Measurements from ENCODE around the gene KRTAP1-3. TPM values are rescaled to one million over a fixed set of nuclear protein-coding genes. Genes with fewer than 3 reads are reported as not detected.
A peak's percentile ranks its signal among the peaks of the same experiment; 100 is the strongest.

Gene KRTAP1-3
- total and polyA plus RNA-seq, 2 donors (not counting 1 experiment from before 2014, with no cell fraction given), result not detected

GRCh38 chr17:41029633-41030245, 4.9 kb downstream of the KRTAP1-3 start, which contains the start of gene KRTAP1-4:
Gene KRTAP1-4, minus strand, starts transcription at chr17:41030195. Its CDS starts 117 bp downstream, at chr17:41030078.
- Histone ChIP-seq H2AFZ (ENCODE audit: low read length) (no peak within 1 kb of the TSS), H3K4me1 (ENCODE audit: control insufficient read depth, extremely low read depth, insufficient read depth, low read length) (peaks cover 6% of the 10 kb centered on the region), H3K9me3 (ENCODE audit: control insufficient read depth, insufficient read depth, low read depth, low read length) (no peaks in the 10 kb centered on the region), H3K36me3 (ENCODE audit: control insufficient read depth, insufficient read depth, low read length) (no peaks in the 10 kb centered on the region), H3K9ac (ENCODE audit: insufficient read depth, low read length) (no peak within 1 kb of the TSS), H3K4me3 (replicated peaks in 1 of 4; ENCODE audit: control extremely low read depth in 1 of 4, insufficient read depth in 1 of 4, low read depth in 3 of 4, low read length in 4 of 4) (no peak within 1 kb of the TSS), H3K27me3 (ENCODE audit: control insufficient read depth, insufficient read depth, low read length) (no peaks in the 10 kb centered on the region), H3K79me2 (ENCODE audit: control insufficient read depth, insufficient read depth, low read length) (no peaks in the 10 kb centered on the region), H3K27ac (ENCODE audit: insufficient read depth, low read length) (no peak within 1 kb of the TSS), H3K4me2 (ENCODE audit: extremely low read depth, insufficient read depth, low read length) (no peak within 1 kb of the TSS), H4K20me1 (ENCODE audit: control insufficient read depth, extremely low read depth, insufficient read depth, low read length) (no peaks in the 10 kb centered on the region)
- TF ChIP-seq EZH2 (IDR thresholded peaks at IDR 0.05; ENCODE audit: low read length, missing control alignments), result no peak
- TF ChIP-seq CTCF (conservative IDR thresholded peaks at IDR 0.05 in 1 of 2, IDR thresholded peaks at IDR 0.05 in 1 of 2; ENCODE audit: low read depth in 1 of 2, low read length in 2 of 2), result no peak
- no peak for DNase-seq (ENCODE audit: low read depth in 2 of 2)

GRCh38 chr17:41026715-41027471, 7.8 kb downstream of the KRTAP1-3 start, which contains the start of gene KRTAP1-5:
Gene KRTAP1-5, minus strand, starts transcription at chr17:41027208. Its CDS starts 53 bp downstream, at chr17:41027155.
- H2AFZ ChIP-seq (ENCODE audit: low read length), result no peak within 1 kb of the TSS
- TF ChIP-seq EZH2 (IDR thresholded peaks at IDR 0.05; ENCODE audit: low read length, missing control alignments) (no peak), CTCF (conservative IDR thresholded peaks at IDR 0.05 in 1 of 2, IDR thresholded peaks at IDR 0.05 in 1 of 2; ENCODE audit: low read depth in 1 of 2, low read length in 2 of 2) (no peak)
- H4K20me1 ChIP-seq (ENCODE audit: control insufficient read depth, extremely low read depth, insufficient read depth, low read length), result no peaks in the 10 kb centered on the region
- no peaks in the 10 kb centered on the region for H3K36me3 ChIP-seq (ENCODE audit: control insufficient read depth, insufficient read depth, low read length)
- peak within 1 kb of the TSS; percentile 15 for H3K27ac ChIP-seq (ENCODE audit: insufficient read depth, low read length)
- DNase-seq (ENCODE audit: low read depth in 2 of 2), result peak; percentile 35 to 74
- H3K9ac ChIP-seq (ENCODE audit: insufficient read depth, low read length), result no peak within 1 kb of the TSS
- H3K27me3 ChIP-seq (ENCODE audit: control insufficient read depth, insufficient read depth, low read length), result no peaks in the 10 kb centered on the region
- no peaks in the 10 kb centered on the region for H3K79me2 ChIP-seq (ENCODE audit: control insufficient read depth, insufficient read depth, low read length)
- H3K4me3 ChIP-seq (replicated peaks in 1 of 4; ENCODE audit: control extremely low read depth in 1 of 4, insufficient read depth in 1 of 4, low read depth in 3 of 4, low read length in 4 of 4), result no peak within 1 kb of the TSS
- H3K4me1 ChIP-seq (ENCODE audit: control insufficient read depth, extremely low read depth, insufficient read depth, low read length), result peaks cover 6% of the 10 kb centered on the region
- H3K9me3 ChIP-seq (ENCODE audit: control insufficient read depth, insufficient read depth, low read depth, low read length), result no peaks in the 10 kb centered on the region
- peak within 1 kb of the TSS; percentile 36 for H3K4me2 ChIP-seq (ENCODE audit: extremely low read depth, insufficient read depth, low read length)

DNA sequence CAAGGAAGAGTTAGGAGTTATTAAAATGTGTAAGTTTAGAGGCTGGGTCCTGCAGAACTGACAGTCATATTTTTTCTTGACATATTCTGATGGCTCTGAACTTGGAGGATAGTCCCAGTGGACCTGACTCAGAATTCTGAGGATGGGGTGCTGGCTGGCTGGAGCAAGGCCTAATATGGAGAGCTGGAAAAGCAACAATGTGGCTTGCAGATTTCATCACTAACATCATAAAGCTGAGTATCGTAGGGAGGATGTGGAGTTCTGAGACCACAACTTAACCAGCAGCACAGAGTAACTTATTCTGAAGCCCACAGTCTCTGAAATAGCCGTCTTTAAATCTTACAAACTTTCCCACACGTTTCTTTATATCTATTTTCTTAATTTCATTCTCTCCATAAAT, 10.0 kb downstream of the KRTAP1-3 start:
- Histone ChIP-seq H3K9ac (ENCODE audit: insufficient read depth, low read length) (no peak overlapping the region), H3K4me2 (ENCODE audit: extremely low read depth, insufficient read depth, low read length) (no peak overlapping the region), H4K20me1 (ENCODE audit: control insufficient read depth, extremely low read depth, insufficient read depth, low read length) (no peaks in the 10 kb centered on the region), H3K27me3 (ENCODE audit: control insufficient read depth, insufficient read depth, low read length) (no peaks in the 10 kb centered on the region), H3K36me3 (ENCODE audit: control insufficient read depth, insufficient read depth, low read length) (no peaks in the 10 kb centered on the region), H3K27ac (ENCODE audit: insufficient read depth, low read length) (no peak overlapping the region), H3K4me3 (replicated peaks in 1 of 4; ENCODE audit: control extremely low read depth in 1 of 4, insufficient read depth in 1 of 4, low read depth in 3 of 4, low read length in 4 of 4) (no peak overlapping the region), H2AFZ (ENCODE audit: low read length) (no peak overlapping the region), H3K4me1 (ENCODE audit: control insufficient read depth, extremely low read depth, insufficient read depth, low read length) (peaks cover 6% of the 10 kb centered on the region), H3K79me2 (ENCODE audit: control insufficient read depth, insufficient read depth, low read length) (no peaks in the 10 kb centered on the region), H3K9me3 (ENCODE audit: control insufficient read depth, insufficient read depth, low read depth, low read length) (no peaks in the 10 kb centered on the region)
- DNase-seq (ENCODE audit: low read depth in 2 of 2), result no peak
- no peak for TF ChIP-seq CTCF (conservative IDR thresholded peaks at IDR 0.05 in 1 of 2, IDR thresholded peaks at IDR 0.05 in 1 of 2; ENCODE audit: low read depth in 1 of 2, low read length in 2 of 2)
- TF ChIP-seq EZH2 (IDR thresholded peaks at IDR 0.05; ENCODE audit: low read length, missing control alignments), result no peak

Measured in fibroblast of lung (primary cell).